HepG2 (cell line): ENCODE results near the gene ELMO2. TPM values are rescaled to one million over a fixed set of nuclear protein-coding genes. Genes with fewer than 3 reads are reported as not detected.

Experiments
- ASH2L ChIP-seq: fragments of 300-600, 200-600 bp; sonication (generic); IDR thresholded peaks from 2 replicates; pipeline ENCODE4 v1.7.0; 2017; ENCODE audit warnings: low read depth, mild to moderate bottlenecking, moderate library complexity, mixed read lengths, low read length; ENCODE audit not compliant: insufficient read length
- ELF3 ChIP-seq: IDR thresholded peaks from 2 replicates; pipeline ENCODE4 v1.6.1; 2016; ENCODE audit warnings: missing genetic modification reagents, missing compliant biosample characterization
- FOXC1 ChIP-seq: sonication (generic); formaldehyde crosslinking; IDR thresholded peaks from 2 replicates; pipeline ENCODE4 v1.8.0; 2022; ENCODE audit warnings: mild to moderate bottlenecking, missing genetic modification reagents, borderline replicate concordance
- HOXD1 ChIP-seq: sonication (generic); formaldehyde crosslinking; IDR thresholded peaks from 2 replicates; pipeline ENCODE4 v1.5.0; 2020; ENCODE audit warnings: missing genetic modification reagents
- IKZF1 ChIP-seq: fragments of 450-650 bp; IDR thresholded peaks from 2 replicates; pipeline ENCODE4 v1.7.1; 2016
- IRX3 ChIP-seq: sonication (generic); formaldehyde crosslinking; IDR thresholded peaks from 2 replicates; pipeline ENCODE4 v1.8.1; 2023; ENCODE audit warnings: mild to moderate bottlenecking, low read depth, missing genetic modification reagents, borderline replicate concordance
- MXD4 ChIP-seq: IDR thresholded peaks from 2 replicates; pipeline ENCODE4 v1.6.1; 2016; ENCODE audit warnings: mild to moderate bottlenecking, missing biosample characterization, missing genetic modification reagents
- MYNN ChIP-seq: sonication (generic); formaldehyde crosslinking; IDR thresholded peaks from 2 replicates; pipeline ENCODE4 v1.4.0; 2020; ENCODE audit warnings: mild to moderate bottlenecking, low read depth, missing genetic modification reagents
- NR1H2 ChIP-seq: sonication (generic); formaldehyde crosslinking; IDR thresholded peaks from 2 replicates; pipeline ENCODE4 v1.8.1; 2022; ENCODE audit warnings: low read depth, missing genetic modification reagents, borderline replicate concordance
- TEAD2 ChIP-seq: sonication (generic); formaldehyde crosslinking; IDR thresholded peaks from 2 replicates; pipeline ENCODE4 v1.9.0; 2021; ENCODE audit warnings: missing genetic modification reagents
- ZNF180 ChIP-seq: sonication (generic); formaldehyde crosslinking; IDR thresholded peaks from 2 replicates; pipeline ENCODE4 v1.4.0; 2020; ENCODE audit warnings: low read depth, missing genetic modification reagents, borderline replicate concordance
- ZNF34 ChIP-seq: sonication (generic); formaldehyde crosslinking; IDR thresholded peaks from 2 replicates; pipeline ENCODE4 v1.4.0; 2020; ENCODE audit warnings: mild to moderate bottlenecking, missing genetic modification reagents, borderline replicate concordance
- ZNF446 ChIP-seq: sonication (generic); formaldehyde crosslinking; IDR thresholded peaks from 2 replicates; pipeline ENCODE4 v1.5.0; 2020; ENCODE audit warnings: mild to moderate bottlenecking, missing genetic modification reagents
- ZNF550 ChIP-seq: sonication (generic); formaldehyde crosslinking; IDR thresholded peaks from 2 replicates; pipeline ENCODE4 v1.4.0; 2020; ENCODE audit warnings: mild to moderate bottlenecking, missing genetic modification reagents, borderline replicate concordance
- polyA plus RNA-seq, 8 experiments: library from polyadenylated mRNA; depleted of rRNA in 3 of 8; stranded (reverse) in 7 of 8; unstranded in 1 of 8; fragments of >200 nt; fragmentation: Illumina TruSeq in 4 of 8; extraction: Trizol in 4 of 8; gene quantifications; 2 replicates each; pipeline versions ENCODE4 v1.2.1 to v1.2.3, GENCODE V29; 2011 to 2016; ENCODE audit warnings: low read depth in 4 of 8, missing spikeins in 1 of 8, mixed read lengths in 1 of 8; ENCODE audit not compliant: insufficient read depth in 1 of 8
- total RNA-seq, 5 experiments: library from RNA; depleted of rRNA; stranded (reverse); fragments of >200 nt; fragmentation: Illumina TruSeq; extraction: Trizol; gene quantifications; 2 replicates each; pipeline ENCODE4 v1.2.3, GENCODE V29; 2016; ENCODE audit warnings: low read depth in 1 of 5
- TF ChIP-seq, protein P1 (sequence below): IDR thresholded peaks from 2 replicates; pipeline ENCODE4 v1.6.1; 2012; ENCODE audit warnings: low read depth, low read length, improper control_type of control experiment
- TF ChIP-seq, protein P2 (sequence below): sonication (generic); formaldehyde crosslinking; IDR thresholded peaks from 2 replicates; pipeline ENCODE4 v1.5.0; 2020; ENCODE audit warnings: missing genetic modification reagents
- TF ChIP-seq, protein P3 (sequence below): sonication (generic); formaldehyde crosslinking; IDR thresholded peaks from 2 replicates; pipeline ENCODE4 v1.5.0; 2020; ENCODE audit warnings: mild to moderate bottlenecking, missing genetic modification reagents, moderate library complexity
- TF ChIP-seq, protein P4 (sequence below): IDR thresholded peaks from 2 replicates; pipeline ENCODE4 v1.6.1; 2016
- TF ChIP-seq, protein P5 (sequence below): sonication (generic); formaldehyde crosslinking; IDR thresholded peaks from 2 replicates; pipeline ENCODE4 v1.5.1; 2020; ENCODE audit warnings: mild to moderate bottlenecking, missing genetic modification reagents

ELMO2 gene
- total and polyA plus RNA-seq, 2 of the 13 experiments (the other 11 are each of a cell fraction or from before 2014, with no cell fraction given), result 30.6 to 35.7 TPM

DNA sequence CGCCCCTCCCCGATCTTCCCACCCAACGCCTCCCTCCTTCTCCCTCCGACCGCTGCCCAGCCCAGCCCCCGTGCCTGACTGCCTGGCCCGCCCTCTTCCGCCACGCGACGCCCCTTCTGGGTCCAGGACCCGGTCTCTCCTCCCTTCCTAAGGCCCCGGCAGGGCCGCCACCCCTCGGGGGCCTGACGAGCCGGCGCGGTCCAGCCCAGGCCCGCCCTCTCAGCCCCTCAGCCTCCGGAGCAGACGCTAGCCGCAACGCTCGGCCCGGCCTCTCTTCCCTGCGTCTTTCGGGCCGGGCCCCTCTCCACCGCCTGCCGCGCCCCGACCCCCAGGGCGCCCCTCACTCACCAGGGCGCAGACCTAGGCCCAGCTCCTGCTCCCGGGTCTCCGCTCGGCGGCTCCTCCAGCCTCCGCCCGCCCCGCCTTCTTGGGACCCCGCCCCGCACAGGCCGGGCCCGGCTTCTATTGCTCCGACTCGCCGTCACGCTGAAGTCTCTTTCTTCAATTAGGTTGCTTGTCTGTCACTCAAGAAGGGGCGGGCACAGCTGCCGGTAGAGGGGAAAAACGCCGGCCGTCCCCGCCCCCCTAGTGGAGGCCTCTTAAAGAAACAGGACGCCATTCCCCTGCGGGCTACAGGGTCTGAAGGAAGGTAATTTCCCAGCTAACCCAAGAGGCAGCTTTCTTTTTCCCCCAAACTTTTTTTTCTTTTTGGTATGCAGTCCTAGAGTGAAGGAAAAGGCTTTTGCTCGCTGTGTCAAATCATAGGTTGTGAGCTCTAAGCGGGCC is at the start of gene ELMO2 (continued):
- TF ChIP-seq, protein P1, sequence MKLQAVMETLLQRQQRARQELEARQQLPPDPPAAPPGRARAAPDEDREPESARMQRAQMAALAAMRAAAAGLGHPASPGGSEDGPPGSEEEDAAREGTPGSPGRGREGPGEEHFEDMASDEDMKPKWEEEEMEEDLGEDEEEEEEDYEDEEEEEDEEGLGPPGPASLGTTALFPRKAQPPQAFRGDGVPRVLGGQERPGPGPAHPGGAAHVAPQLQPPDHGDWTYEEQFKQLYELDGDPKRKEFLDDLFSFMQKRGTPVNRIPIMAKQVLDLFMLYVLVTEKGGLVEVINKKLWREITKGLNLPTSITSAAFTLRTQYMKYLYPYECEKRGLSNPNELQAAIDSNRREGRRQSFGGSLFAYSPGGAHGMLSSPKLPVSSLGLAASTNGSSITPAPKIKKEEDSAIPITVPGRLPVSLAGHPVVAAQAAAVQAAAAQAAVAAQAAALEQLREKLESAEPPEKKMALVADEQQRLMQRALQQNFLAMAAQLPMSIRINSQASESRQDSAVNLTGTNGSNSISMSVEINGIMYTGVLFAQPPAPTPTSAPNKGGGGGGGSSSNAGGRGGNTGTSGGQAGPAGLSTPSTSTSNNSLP, result 0 out of 2 replicates have a peak, but pooled peaks have one; percentile 21
- TF ChIP-seq HOXD1 (CRISPR knock-in tag), result peak; percentile 46; the same call in 1 of the 2 replicates
- TF ChIP-seq IRX3 (CRISPR knock-in tag), result no peak
- TF ChIP-seq, protein P2, sequence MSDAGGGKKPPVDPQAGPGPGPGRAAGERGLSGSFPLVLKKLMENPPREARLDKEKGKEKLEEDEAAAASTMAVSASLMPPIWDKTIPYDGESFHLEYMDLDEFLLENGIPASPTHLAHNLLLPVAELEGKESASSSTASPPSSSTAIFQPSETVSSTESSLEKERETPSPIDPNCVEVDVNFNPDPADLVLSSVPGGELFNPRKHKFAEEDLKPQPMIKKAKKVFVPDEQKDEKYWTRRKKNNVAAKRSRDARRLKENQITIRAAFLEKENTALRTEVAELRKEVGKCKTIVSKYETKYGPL (CRISPR knock-in tag), result peak; percentile 80; the same call in 1 of the 2 replicates
- no peak for TF ChIP-seq MYNN (CRISPR knock-in tag)
- TF ChIP-seq ZNF34 (CRISPR knock-in tag), result peak; percentile 86; the same call in 1 of the 2 replicates
- no peak for TF ChIP-seq IKZF1
- TF ChIP-seq, protein P3, sequence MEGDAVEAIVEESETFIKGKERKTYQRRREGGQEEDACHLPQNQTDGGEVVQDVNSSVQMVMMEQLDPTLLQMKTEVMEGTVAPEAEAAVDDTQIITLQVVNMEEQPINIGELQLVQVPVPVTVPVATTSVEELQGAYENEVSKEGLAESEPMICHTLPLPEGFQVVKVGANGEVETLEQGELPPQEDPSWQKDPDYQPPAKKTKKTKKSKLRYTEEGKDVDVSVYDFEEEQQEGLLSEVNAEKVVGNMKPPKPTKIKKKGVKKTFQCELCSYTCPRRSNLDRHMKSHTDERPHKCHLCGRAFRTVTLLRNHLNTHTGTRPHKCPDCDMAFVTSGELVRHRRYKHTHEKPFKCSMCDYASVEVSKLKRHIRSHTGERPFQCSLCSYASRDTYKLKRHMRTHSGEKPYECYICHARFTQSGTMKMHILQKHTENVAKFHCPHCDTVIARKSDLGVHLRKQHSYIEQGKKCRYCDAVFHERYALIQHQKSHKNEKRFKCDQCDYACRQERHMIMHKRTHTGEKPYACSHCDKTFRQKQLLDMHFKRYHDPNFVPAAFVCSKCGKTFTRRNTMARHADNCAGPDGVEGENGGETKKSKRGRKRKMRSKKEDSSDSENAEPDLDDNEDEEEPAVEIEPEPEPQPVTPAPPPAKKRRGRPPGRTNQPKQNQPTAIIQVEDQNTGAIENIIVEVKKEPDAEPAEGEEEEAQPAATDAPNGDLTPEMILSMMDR (CRISPR knock-in tag), result peak; percentile 22
- peak; percentile 51 for TF ChIP-seq NR1H2 (CRISPR knock-in tag)
- TF ChIP-seq ZNF550 (CRISPR knock-in tag), result no peak
- TF ChIP-seq ZNF446 (CRISPR knock-in tag), result peak; percentile 89; the same call in 1 of the 2 replicates
- TF ChIP-seq, protein P4, sequence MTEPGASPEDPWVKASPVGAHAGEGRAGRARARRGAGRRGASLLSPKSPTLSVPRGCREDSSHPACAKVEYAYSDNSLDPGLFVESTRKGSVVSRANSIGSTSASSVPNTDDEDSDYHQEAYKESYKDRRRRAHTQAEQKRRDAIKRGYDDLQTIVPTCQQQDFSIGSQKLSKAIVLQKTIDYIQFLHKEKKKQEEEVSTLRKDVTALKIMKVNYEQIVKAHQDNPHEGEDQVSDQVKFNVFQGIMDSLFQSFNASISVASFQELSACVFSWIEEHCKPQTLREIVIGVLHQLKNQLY (CRISPR knock-in tag), result 0 out of 2 replicates have a peak, but pooled peaks have one; percentile 24
- peak; percentile 97 for TF ChIP-seq ASH2L
- TF ChIP-seq FOXC1 (CRISPR knock-in tag), result peak; percentile 89
- TF ChIP-seq ZNF180, result peak; percentile 84; the same call in 1 of the 2 replicates
- TF ChIP-seq TEAD2 (CRISPR knock-in tag), result peak; percentile 72; the same call in 1 of the 2 replicates
- TF ChIP-seq MXD4 (CRISPR knock-in tag), result peak; percentile 83
- TF ChIP-seq, protein P5, sequence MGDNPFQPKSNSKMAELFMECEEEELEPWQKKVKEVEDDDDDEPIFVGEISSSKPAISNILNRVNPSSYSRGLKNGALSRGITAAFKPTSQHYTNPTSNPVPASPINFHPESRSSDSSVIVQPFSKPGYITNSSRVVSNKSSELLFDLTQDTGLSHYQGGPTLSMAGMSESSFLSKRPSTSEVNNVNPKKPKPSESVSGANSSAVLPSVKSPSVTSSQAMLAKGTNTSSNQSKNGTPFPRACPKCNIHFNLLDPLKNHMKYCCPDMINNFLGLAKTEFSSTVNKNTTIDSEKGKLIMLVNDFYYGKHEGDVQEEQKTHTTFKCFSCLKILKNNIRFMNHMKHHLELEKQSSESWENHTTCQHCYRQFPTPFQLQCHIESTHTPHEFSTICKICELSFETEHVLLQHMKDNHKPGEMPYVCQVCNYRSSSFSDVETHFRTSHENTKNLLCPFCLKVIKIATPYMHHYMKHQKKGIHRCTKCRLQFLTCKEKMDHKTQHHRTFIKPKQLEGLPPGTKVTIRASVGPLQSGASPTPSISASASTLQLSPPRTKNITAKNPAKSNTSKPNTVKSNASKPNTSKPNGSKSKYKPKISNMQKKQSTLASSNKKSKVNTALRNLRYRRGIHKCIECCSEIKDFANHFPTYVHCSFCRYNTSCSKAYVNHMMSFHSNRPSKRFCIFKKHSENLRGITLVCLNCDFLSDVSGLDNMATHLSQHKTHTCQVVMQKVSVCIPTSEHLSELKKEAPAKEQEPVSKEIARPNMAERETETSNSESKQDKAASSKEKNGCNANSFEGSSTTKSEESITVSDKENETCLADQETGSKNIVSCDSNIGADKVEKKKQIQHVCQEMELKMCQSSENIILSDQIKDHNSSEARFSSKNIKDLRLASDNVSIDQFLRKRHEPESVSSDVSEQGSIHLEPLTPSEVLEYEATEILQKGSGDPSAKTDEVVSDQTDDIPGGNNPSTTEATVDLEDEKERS (CRISPR knock-in tag), result peak; percentile 63; the same call in 1 of the 2 replicates
- peak; percentile 48; the same call in 1 of the 2 replicates for TF ChIP-seq ELF3 (CRISPR knock-in tag)
